ENCODE results near the gene RPL27.

DNA sequence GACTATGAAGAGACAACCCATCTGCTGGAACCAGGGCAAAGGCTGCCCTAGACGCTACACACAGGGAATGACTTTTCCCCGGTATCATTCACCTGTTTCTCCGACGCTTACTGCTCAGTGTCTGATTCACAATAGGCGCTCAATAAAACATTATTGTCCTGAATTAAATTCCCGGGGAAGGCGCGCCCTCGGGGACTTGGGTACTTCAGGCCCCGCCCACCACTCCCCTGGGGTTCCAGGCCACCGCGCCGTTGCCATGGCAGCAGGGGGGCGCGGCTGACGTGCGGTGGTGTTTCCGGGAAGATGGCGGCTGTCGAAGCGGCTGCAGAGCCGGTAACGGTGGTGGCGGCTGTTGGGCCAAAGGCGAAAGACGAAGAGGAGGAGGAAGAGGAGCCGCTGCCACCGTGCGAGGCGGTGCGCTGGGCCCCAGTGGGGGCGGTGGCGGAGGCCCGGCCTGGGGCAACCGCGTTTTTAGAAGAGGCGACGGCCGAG is 17.9 kb upstream of the RPL27 start, which contains the start of gene RUNDC1:
- peak; percentile 28 to 78 (median 67) for TF ChIP-seq POLR2A (IDR thresholded peaks at IDR 0.05)
- TF ChIP-seq, protein P1, sequence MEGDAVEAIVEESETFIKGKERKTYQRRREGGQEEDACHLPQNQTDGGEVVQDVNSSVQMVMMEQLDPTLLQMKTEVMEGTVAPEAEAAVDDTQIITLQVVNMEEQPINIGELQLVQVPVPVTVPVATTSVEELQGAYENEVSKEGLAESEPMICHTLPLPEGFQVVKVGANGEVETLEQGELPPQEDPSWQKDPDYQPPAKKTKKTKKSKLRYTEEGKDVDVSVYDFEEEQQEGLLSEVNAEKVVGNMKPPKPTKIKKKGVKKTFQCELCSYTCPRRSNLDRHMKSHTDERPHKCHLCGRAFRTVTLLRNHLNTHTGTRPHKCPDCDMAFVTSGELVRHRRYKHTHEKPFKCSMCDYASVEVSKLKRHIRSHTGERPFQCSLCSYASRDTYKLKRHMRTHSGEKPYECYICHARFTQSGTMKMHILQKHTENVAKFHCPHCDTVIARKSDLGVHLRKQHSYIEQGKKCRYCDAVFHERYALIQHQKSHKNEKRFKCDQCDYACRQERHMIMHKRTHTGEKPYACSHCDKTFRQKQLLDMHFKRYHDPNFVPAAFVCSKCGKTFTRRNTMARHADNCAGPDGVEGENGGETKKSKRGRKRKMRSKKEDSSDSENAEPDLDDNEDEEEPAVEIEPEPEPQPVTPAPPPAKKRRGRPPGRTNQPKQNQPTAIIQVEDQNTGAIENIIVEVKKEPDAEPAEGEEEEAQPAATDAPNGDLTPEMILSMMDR (IDR thresholded peaks at IDR 0.05): no peak
